Activated CD8-positive, alpha-beta memory T cell treated with anti-CD3 and anti-CD28 coated beads, Interleukin-2, amount 10 ng/mL, durations not matched to agents 7 days and 5 days (primary cell): Measurements from ENCODE around the gene MED12L. TPM values are rescaled to one million over a fixed set of nuclear protein-coding genes. Genes with fewer than 3 reads are reported as not detected.

Experiments
- ATAC-seq: fragments of 150-1000 bp; cut with Tn5 transposase; one replicate; pipeline ENCODE4 v1.10.0; 2021; ENCODE audit warnings: moderate library complexity
- CTCF ChIA-PET: fragments of 350-600 bp; sonication (Branson Sonifier 250); formaldehyde crosslinking; loops from one replicate; lab custom pipeline; 2021; ENCODE audit warnings: antibody characterized with exemption; lab: Charles Lee
- DNase-seq: peaks from one replicate; pipeline ENCODE4 v3.0.0-alpha.2; 2020
- H3K27ac Mint-ChIP-seq: one replicate; pipeline ENCODE4 v1.8.0; 2021; ENCODE audit warnings: mild to moderate bottlenecking, mixed read lengths
- H3K27me3 Mint-ChIP-seq: one replicate; pipeline ENCODE4 v1.8.0; 2021; ENCODE audit warnings: mixed read lengths
- H3K36me3 Mint-ChIP-seq: one replicate; pipeline ENCODE4 v1.8.0; 2021; ENCODE audit warnings: mild to moderate bottlenecking, mixed read lengths
- H3K4me1 Mint-ChIP-seq: one replicate; pipeline ENCODE4 v1.8.0; 2021; ENCODE audit warnings: mixed read lengths
- H3K4me3 Mint-ChIP-seq: one replicate; pipeline ENCODE4 v1.8.0; 2021; ENCODE audit warnings: mild to moderate bottlenecking, moderate library complexity, mixed read lengths
- H3K9me3 Mint-ChIP-seq: one replicate; pipeline ENCODE4 v1.8.0; 2022; ENCODE audit warnings: low read depth, mixed read lengths
- total RNA-seq, 2 experiments: library from RNA; stranded (reverse); gene quantifications; one replicate each; pipeline ENCODE4 v1.2.3, GENCODE V29; 2021

The MED12L gene
- total RNA-seq, 2 experiments from 2014 or later, result 2.2 to 3.2 TPM

DNA sequence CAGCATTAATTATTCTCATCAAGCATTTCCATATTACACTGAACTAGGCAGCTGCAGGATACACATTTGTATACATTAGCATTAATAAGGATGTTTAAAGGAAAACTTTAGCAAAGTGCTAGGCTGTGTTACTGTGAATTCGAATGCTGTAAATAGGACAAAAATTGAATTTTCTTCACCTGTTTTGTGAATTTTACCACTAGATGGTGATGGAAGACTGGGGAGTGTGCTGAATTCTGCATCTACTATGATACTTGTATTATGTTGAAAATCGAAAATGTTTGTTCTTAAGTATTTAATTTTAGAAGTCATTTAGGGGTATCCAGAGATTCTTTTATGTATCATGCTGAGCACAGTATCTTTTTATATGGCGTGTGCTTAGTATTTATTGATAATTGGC is 205.2 kb downstream of the MED12L start:
- H3K4me1 Mint-ChIP-seq, result peaks cover 13% of the 10 kb centered on the region
- DNase-seq (no peak), ATAC-seq (no peak)
- H3K9me3 Mint-ChIP-seq, result no peaks in the 10 kb centered on the region
- no peak overlapping the region for H3K4me3 Mint-ChIP-seq
- CTCF ChIA-PET, result interaction anchor here (1.2 to 2.7 kb wide), 4 partner anchors 14 to 548 kb away, joined by 3 to 14 read pairs (median 6); no protein-coding TSS in a partner anchor
- peaks cover 2% of the 10 kb centered on the region for H3K27me3 Mint-ChIP-seq
- H3K36me3 Mint-ChIP-seq, result peaks cover 1% of the 10 kb centered on the region
- no peak overlapping the region for H3K27ac Mint-ChIP-seq

DNA sequence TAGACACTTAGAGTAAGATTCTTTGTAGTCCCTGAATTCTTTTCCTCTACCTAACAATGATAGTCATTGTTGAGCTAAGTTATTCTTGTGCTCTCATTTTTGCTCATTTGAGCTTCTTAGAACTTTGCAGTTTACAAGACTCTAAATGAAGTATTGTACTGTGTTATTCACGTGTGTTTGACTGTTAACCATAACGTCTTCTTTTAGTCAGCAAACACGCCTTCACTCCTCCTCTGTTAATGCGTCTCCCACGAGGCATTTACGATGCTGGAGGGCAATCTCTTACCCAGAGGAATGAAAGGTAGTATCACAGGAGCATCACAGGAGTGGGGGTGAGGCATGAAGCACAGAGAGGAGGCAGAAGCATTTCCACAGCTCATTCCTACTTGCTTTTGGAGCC is 207.7 kb downstream of the MED12L start:
- DNase-seq, result no peak
- ATAC-seq, result no peak
- H3K27me3 Mint-ChIP-seq, result peaks cover 4% of the 10 kb centered on the region
- H3K36me3 Mint-ChIP-seq, result peaks cover 4% of the 10 kb centered on the region
- no peaks in the 10 kb centered on the region for H3K9me3 Mint-ChIP-seq
- no peak overlapping the region for H3K4me3 Mint-ChIP-seq
- CTCF ChIA-PET, result interaction anchor here (0.7 to 2.7 kb wide), 5 partner anchors 8 to 25 kb away, joined by 3 to 14 read pairs (median 5); partner anchors contain the start of gene P2RY14
- peaks cover 9% of the 10 kb centered on the region for H3K4me1 Mint-ChIP-seq
- no peak overlapping the region for H3K27ac Mint-ChIP-seq

DNA sequence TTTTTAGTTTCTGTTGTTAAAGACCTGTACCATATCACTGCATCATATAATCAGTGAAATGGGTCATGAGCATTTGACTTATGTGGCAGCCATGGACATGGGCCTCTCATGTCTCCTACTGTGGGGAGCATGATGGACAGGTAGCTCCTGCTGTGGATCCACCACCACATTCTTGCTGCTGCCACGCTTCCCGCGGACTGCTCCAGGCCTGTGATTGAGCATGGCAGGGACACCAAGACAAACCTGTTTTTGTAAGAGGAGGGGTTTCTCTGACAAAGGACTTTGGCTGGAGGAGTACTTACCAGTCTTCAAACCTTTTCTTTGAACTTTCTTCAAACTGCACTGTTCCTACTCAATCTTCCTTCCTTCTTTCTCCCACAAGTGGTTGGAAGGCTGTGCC is 210.8 kb downstream of the MED12L start:
- H3K36me3 Mint-ChIP-seq, result peaks cover 4% of the 10 kb centered on the region
- peaks cover 16% of the 10 kb centered on the region for H3K4me1 Mint-ChIP-seq
- no peaks in the 10 kb centered on the region for H3K9me3 Mint-ChIP-seq
- CTCF ChIA-PET, result no interaction called here
- H3K27me3 Mint-ChIP-seq, result peaks cover 4% of the 10 kb centered on the region
- H3K4me3 Mint-ChIP-seq, result no peak overlapping the region
- no peak overlapping the region for H3K27ac Mint-ChIP-seq
- DNase-seq, result no peak
- no peak for ATAC-seq

DNA sequence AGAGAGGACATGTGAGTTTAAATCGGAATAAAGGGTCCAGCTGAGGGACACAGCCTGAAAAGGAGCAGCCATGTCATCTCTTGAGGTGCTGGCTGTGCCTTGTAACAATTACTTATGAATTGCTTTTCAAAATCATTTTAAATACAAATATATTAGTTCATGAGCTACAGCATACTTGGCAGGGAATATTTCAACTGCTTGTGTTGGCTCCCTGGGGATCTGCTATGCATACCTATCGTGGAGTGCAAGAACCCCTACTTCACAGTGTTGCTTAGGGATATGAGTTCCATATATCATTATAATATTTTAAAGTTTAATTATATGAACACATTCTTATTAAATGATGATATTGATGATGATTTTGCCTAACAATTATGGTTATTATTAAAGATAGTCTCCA is 212.0 kb downstream of the MED12L start:
- DNase-seq, result no peak
- no peak for ATAC-seq
- H3K4me3 Mint-ChIP-seq, result no peak overlapping the region
- H3K36me3 Mint-ChIP-seq, result peaks cover 5% of the 10 kb centered on the region
- peaks cover 2% of the 10 kb centered on the region for H3K27me3 Mint-ChIP-seq
- CTCF ChIA-PET, result no interaction called here
- no peak overlapping the region for H3K27ac Mint-ChIP-seq
- H3K9me3 Mint-ChIP-seq, result no peaks in the 10 kb centered on the region
- H3K4me1 Mint-ChIP-seq, result peaks cover 25% of the 10 kb centered on the region

- DNase-seq (no peak), ATAC-seq (no peak)
- CTCF ChIA-PET, result interaction anchor here (0.9 kb wide), 1 partner anchor 70 kb away, joined by 3 read pairs; no protein-coding TSS in a partner anchor
- peaks cover 14% of the 10 kb centered on the region for H3K36me3 Mint-ChIP-seq
- no peak overlapping the region for H3K27ac Mint-ChIP-seq
- H3K27me3 Mint-ChIP-seq, result peaks cover 2% of the 10 kb centered on the region
- no peaks in the 10 kb centered on the region for H3K9me3 Mint-ChIP-seq
- H3K4me1 Mint-ChIP-seq, result peaks cover 31% of the 10 kb centered on the region
- H3K4me3 Mint-ChIP-seq, result no peak overlapping the region
Observed at GRCh38 chr3:151299006-151299405, 213.5 kb downstream of the MED12L start.

DNA sequence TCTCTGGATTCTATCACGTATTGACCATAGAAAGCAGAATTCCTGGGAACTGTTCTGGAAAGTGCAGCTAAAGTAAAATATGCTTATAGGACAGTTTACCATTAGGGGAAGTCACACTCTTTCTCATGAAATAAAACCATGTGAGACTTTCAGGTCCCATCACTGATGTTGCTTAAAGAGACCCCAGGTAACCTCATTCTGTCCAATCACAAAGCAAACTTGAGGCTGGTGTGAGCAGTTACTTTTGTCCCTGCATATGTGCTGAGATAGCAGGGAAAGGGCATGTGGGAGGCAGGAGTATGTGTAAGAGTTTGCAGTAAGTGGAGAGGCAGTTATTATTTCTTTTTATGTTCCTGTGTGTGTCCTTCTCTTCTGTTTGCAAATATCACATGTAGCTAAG is 215.1 kb downstream of the MED12L start:
- no peaks in the 10 kb centered on the region for H3K9me3 Mint-ChIP-seq
- DNase-seq (no peak), ATAC-seq (no peak)
- H3K27me3 Mint-ChIP-seq, result peaks cover 2% of the 10 kb centered on the region
- peaks cover 13% of the 10 kb centered on the region for H3K36me3 Mint-ChIP-seq
- H3K4me1 Mint-ChIP-seq, result peaks cover 40% of the 10 kb centered on the region
- H3K4me3 Mint-ChIP-seq, result no peak overlapping the region
- no peak overlapping the region for H3K27ac Mint-ChIP-seq
- CTCF ChIA-PET, result interaction anchor here (0.7 to 1.1 kb wide), 3 partner anchors 8 to 18 kb away, joined by 3 read pairs; no protein-coding TSS in a partner anchor

DNA sequence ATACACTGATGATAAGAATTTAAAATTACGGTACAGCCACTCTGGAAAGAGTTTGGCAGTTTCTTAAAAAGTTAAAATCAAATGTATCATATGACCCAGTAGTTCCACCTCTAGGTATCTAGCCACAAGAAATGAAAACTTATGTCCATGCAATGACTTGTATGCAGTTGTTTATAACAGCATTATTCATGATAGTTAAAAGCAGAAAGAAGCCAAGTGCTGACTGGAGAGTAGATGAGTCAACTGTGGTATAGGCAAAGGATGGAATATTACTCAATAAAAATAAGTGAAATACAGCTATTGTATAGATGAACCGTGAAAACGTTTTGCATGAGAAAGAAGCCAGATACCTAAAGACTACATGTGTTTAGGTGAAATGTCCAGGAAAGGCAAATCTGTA is 216.3 kb downstream of the MED12L start:
- CTCF ChIA-PET, result no interaction called here
- H3K36me3 Mint-ChIP-seq, result peaks cover 13% of the 10 kb centered on the region
- H3K27me3 Mint-ChIP-seq, result peaks cover 2% of the 10 kb centered on the region
- no peak overlapping the region for H3K4me3 Mint-ChIP-seq
- no peak overlapping the region for H3K27ac Mint-ChIP-seq
- H3K9me3 Mint-ChIP-seq, result no peaks in the 10 kb centered on the region
- H3K4me1 Mint-ChIP-seq, result peaks cover 52% of the 10 kb centered on the region
- DNase-seq (no peak), ATAC-seq (peak; percentile 31)

DNA sequence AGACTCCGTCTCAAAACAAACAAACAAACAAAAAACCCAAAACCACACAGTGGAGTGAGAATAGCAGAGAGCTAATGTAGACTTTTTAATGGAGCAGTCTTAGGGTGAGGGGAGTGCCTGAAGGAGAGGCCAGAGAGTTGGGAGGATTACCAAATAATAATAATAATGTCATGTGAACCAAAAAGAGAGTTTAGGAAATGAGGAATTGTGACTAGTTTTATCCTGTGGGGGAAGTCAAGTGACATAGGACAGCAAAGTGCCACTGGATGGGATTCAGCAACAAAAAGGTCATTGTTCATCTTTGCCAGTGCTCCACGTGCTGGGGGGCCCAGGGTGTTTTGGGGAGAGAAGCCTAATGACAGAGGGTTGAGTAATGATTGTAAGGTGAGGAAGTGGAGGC is 218.3 kb downstream of the MED12L start:
- H3K27ac Mint-ChIP-seq, result no peak overlapping the region

GRCh38 chr3:151305060-151305774 is 219.8 kb downstream of the MED12L start:
- Mint-ChIP-seq H3K9me3 (no peaks in the 10 kb centered on the region), H3K4me3 (no peak overlapping the region), H3K4me1 (peaks cover 73% of the 10 kb centered on the region), H3K27me3 (no peaks in the 10 kb centered on the region), H3K36me3 (peaks cover 12% of the 10 kb centered on the region), H3K27ac (peak overlapping the region; percentile 10)
- DNase-seq, result no peak
- ATAC-seq, result peak; percentile 48
- CTCF ChIA-PET, result interaction anchor here (1.0 to 2.6 kb wide), 8 partner anchors 9 to 26 kb away, joined by 3 to 14 read pairs (median 4); partner anchors contain the start of gene GPR87

More for the DNA sequence above, 218.3 kb downstream of the MED12L start:
- Mint-ChIP-seq H3K4me1 (peaks cover 68% of the 10 kb centered on the region), H3K9me3 (no peaks in the 10 kb centered on the region), H3K36me3 (peaks cover 12% of the 10 kb centered on the region), H3K27me3 (no peaks in the 10 kb centered on the region), H3K4me3 (no peak overlapping the region)
- CTCF ChIA-PET, result interaction anchor here (2.6 kb wide), 1 partner anchor 12 kb away, joined by 14 read pairs; no protein-coding TSS in a partner anchor
- ATAC-seq, result no peak
- no peak for DNase-seq

DNA sequence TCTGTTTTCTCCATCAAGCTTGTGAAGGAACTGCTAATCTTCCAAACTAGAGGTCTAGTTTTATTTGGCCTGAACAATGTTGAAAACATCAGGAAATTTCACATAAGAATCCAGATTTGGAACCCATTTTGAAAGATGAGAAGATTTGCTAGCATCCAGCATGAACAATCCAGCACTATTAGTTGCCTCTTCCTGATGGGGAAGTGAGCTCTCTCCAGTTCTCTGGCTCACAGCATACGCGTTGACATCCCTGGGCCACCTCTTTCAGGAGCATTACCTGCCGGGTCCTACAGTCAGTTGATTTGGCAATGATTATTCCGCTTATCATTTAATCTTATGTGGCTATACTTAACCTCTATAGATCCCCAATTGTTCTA is 220.3 kb downstream of the MED12L start:
- peaks cover 71% of the 10 kb centered on the region for H3K4me1 Mint-ChIP-seq
- peaks cover 12% of the 10 kb centered on the region for H3K36me3 Mint-ChIP-seq
- no peaks in the 10 kb centered on the region for H3K9me3 Mint-ChIP-seq
- no peak for DNase-seq
- CTCF ChIA-PET, result interaction anchor here (1.0 to 2.0 kb wide), 3 partner anchors 9 to 22 kb away, joined by 4 to 12 read pairs (median 5); partner anchors contain the start of gene GPR87
- no peaks in the 10 kb centered on the region for H3K27me3 Mint-ChIP-seq
- ATAC-seq, result no peak
- no peak overlapping the region for H3K4me3 Mint-ChIP-seq
- peak overlapping the region; percentile 28 for H3K27ac Mint-ChIP-seq

DNA sequence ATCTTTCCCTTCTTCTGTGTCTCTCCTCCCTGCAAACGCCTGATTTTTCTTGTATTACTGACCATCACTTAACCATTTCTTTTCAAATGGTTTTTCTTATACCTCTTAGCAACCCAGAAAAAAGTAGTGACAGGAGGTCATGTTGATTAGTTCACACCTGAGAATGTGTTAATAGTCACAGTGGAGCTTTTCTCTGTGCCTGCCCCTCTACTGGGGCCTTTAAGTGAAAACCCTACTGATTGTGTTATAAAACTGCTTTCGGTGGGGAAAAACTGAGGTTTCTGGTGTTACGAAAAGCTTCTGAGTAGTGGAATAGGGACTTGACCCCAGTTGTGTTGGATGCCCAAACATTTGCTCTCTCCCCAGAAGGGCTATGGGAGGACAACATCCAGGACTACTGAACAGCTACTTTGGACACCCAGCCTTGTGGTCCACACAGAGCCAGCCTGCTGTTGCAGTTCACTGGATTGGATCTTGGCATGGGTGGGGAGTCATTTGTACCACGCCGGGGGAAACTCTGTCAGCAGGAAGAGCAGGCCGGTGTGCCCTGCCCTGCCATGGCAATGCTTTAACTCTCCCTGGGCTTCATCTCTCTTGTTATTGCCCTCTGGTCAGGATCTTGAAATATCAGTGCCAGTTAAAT is 220.8 kb downstream of the MED12L start:
- no peaks in the 10 kb centered on the region for H3K27me3 Mint-ChIP-seq
- CTCF ChIA-PET, result interaction anchor here (1.0 to 2.0 kb wide), 2 partner anchors 10 to 21 kb away, joined by 4 to 12 read pairs; partner anchors contain the start of gene GPR87
- no peak for ATAC-seq
- DNase-seq, result no peak
- peak overlapping the region; percentile 28 for H3K27ac Mint-ChIP-seq
- H3K4me3 Mint-ChIP-seq, result no peak overlapping the region
- no peaks in the 10 kb centered on the region for H3K9me3 Mint-ChIP-seq
- peaks cover 12% of the 10 kb centered on the region for H3K36me3 Mint-ChIP-seq
- peaks cover 67% of the 10 kb centered on the region for H3K4me1 Mint-ChIP-seq

GRCh38 chr3:151307131-151307530 is 221.7 kb downstream of the MED12L start:
- Mint-ChIP-seq H3K9me3 (no peaks in the 10 kb centered on the region), H3K27me3 (no peaks in the 10 kb centered on the region), H3K4me3 (no peak overlapping the region), H3K36me3 (peaks cover 10% of the 10 kb centered on the region), H3K4me1 (peaks cover 61% of the 10 kb centered on the region), H3K27ac (peak overlapping the region; percentile 45)
- DNase-seq (no peak), ATAC-seq (no peak)
- CTCF ChIA-PET, result interaction anchor here (0.6 to 2.0 kb wide), 4 partner anchors 9 to 144 kb away, joined by 3 to 5 read pairs (median 4); partner anchors contain the start of gene GPR87
